Upper lobe of left lung (tissue), 4 donors: Measurements from ENCODE around the gene ADI1.

Source experiments
- CTCF ChIP-seq, 6 experiments: fragments of 450-650 bp in 4 of 6; fragments of 200-600 bp in 2 of 6; sonication (generic) in 2 of 6; IDR thresholded peaks; one replicate each; pipeline ENCODE4 v1.5.1; 2016 to 2019; ENCODE audit warnings: antibody characterized with exemption in 6 of 6
- EP300 ChIP-seq, 4 donors: sonication (generic); formaldehyde crosslinking; IDR thresholded peaks; one replicate each; pipeline ENCODE4 v1.5.1; 2017; ENCODE audit warnings: antibody characterized with exemption in 4 of 4, control low read depth in 2 of 4
- POLR2A ChIP-seq, 4 donors: fragments of 450-650 bp; IDR thresholded peaks; one replicate each; pipeline ENCODE4 v1.5.1; 2016 to 2017; ENCODE audit warnings: antibody characterized with exemption in 4 of 4, mild to moderate bottlenecking in 2 of 4

- TF ChIP-seq CTCF (IDR thresholded peaks at IDR 0.05) (no peak), POLR2A (IDR thresholded peaks at IDR 0.05) (no peak), EP300 (IDR thresholded peaks at IDR 0.05) (no peak)
Measured at GRCh38 chr2:3553946-3554345, 34.6 kb upstream of the ADI1 start.
